SK-N-SH treated with all-trans-retinoic acid at 6 μM for 48 hours (cell line): ENCODE data around the gene RRAD.
"Not testable (repeated sequence)": the region's sequence is repeated elsewhere in the genome, so short reads cannot be mapped to it uniquely, and the experiment has no call there.

Source experiments
- ATAC-seq: fragments of 200-7000 bp; cut with Tn5 transposase; 3 replicates; pipeline ENCODE4 v1.9.1; 2020; ENCODE audit warnings: mild to moderate bottlenecking, moderate library complexity
- ARNTL ChIP-seq: fragments of 450-650 bp; formaldehyde crosslinking; IDR thresholded peaks from 2 replicates; pipeline ENCODE4 v1.5.0; 2020; ENCODE audit warnings: low read depth, mild to moderate bottlenecking, moderate library complexity, borderline replicate concordance
- BACH2 ChIP-seq: fragments of 250-450 bp; sonication (Bioruptor Pico); IDR thresholded peaks from 2 replicates; pipeline ENCODE4 v1.9.0; 2021; ENCODE audit warnings: mild to moderate bottlenecking, borderline replicate concordance
- CREB5 ChIP-seq: fragments of 250-450 bp; sonication (Bioruptor Pico); IDR thresholded peaks from 2 replicates; pipeline ENCODE4 v1.5.1; 2020; ENCODE audit warnings: low read depth, mild to moderate bottlenecking, moderate library complexity
- CSRNP3 ChIP-seq: fragments of 250-450 bp; sonication (Bioruptor Pico); IDR thresholded peaks from 2 replicates; pipeline ENCODE4 v1.5.1; 2021; ENCODE audit warnings: mild to moderate bottlenecking, moderate library complexity
- PATZ1 ChIP-seq: fragments of 250-450 bp; sonication (Bioruptor Pico); IDR thresholded peaks from 2 replicates; pipeline ENCODE4 v1.8.0; 2020; ENCODE audit warnings: mild to moderate bottlenecking, moderate library complexity, borderline replicate concordance
- POU6F1 ChIP-seq: fragments of 250-450 bp; sonication (Bioruptor Pico); IDR thresholded peaks from 2 replicates; pipeline ENCODE4 v1.8.0; 2021; ENCODE audit warnings: low read depth, mild to moderate bottlenecking, moderate library complexity, borderline replicate concordance
- RARB ChIP-seq: fragments of 250-450 bp; sonication (Bioruptor Pico); IDR thresholded peaks from 2 replicates; pipeline ENCODE4 v1.8.0; 2021; ENCODE audit warnings: mild to moderate bottlenecking, moderate library complexity
- SNAI2 ChIP-seq: fragments of 250-450 bp; sonication (Bioruptor Pico); IDR thresholded peaks from 2 replicates; pipeline ENCODE4 v1.5.0; 2020; ENCODE audit warnings: mild to moderate bottlenecking, moderate library complexity
- TCF4 ChIP-seq: fragments of 250-450 bp; sonication (Bioruptor Pico); IDR thresholded peaks from 2 replicates; pipeline ENCODE4 v1.8.0; 2021; ENCODE audit warnings: mild to moderate bottlenecking, moderate library complexity, borderline replicate concordance
- ZC3H10 ChIP-seq: fragments of 250-450 bp; sonication (Bioruptor Pico); IDR thresholded peaks from 2 replicates; pipeline ENCODE4 v1.5.1; 2021; ENCODE audit warnings: mild to moderate bottlenecking, moderate library complexity
- ZFP30 ChIP-seq: fragments of 450-650 bp; formaldehyde crosslinking; IDR thresholded peaks from 2 replicates; pipeline ENCODE4 v1.5.0; 2022; ENCODE audit warnings: mild to moderate bottlenecking, moderate library complexity
- ZNF565 ChIP-seq: fragments of 450-650 bp; formaldehyde crosslinking; conservative IDR thresholded peaks from 2 replicates; pipeline ENCODE4 v1.5.0; 2020; ENCODE audit warnings: low read depth, mild to moderate bottlenecking, moderate library complexity
- ZNF70 ChIP-seq: fragments of 450-650 bp; formaldehyde crosslinking; IDR thresholded peaks from 2 replicates; pipeline ENCODE4 v1.5.0; 2020; ENCODE audit warnings: mild to moderate bottlenecking, moderate library complexity

The RRAD gene

GRCh38 chr16:66925322-66925840, at the start of gene RRAD:
TSS of gene RRAD (minus strand) at chr16:66925535. CDS start at chr16:66925179, 356 bp downstream.
- no peak for ATAC-seq

GRCh38 chr16:66974932-66975246, 49.6 kb upstream of the RRAD start:
- not testable (repeated sequence) for ATAC-seq

More at GRCh38 chr16:66925322-66925840, at the start of gene RRAD:
- no peak for TF ChIP-seq RARB (CRISPR knock-in tag)
- no peak for TF ChIP-seq TCF4 (CRISPR knock-in tag)
- TF ChIP-seq ZNF565 (CRISPR knock-in tag): no peak
- no peak for TF ChIP-seq POU6F1

GRCh38 chr16:66974156-66974931, 49.0 kb upstream of the RRAD start:
- not testable (repeated sequence) for ATAC-seq

GRCh38 chr16:66973716-66974115, 48.4 kb upstream of the RRAD start:
- TF ChIP-seq ARNTL (CRISPR knock-in tag): no peak
- no peak for TF ChIP-seq SNAI2 (CRISPR knock-in tag)
- TF ChIP-seq POU6F1: no peak
- no peak for TF ChIP-seq CREB5 (CRISPR knock-in tag)
- TF ChIP-seq ZFP30 (CRISPR knock-in tag): no peak
- no peak for TF ChIP-seq ZC3H10
- no peak for TF ChIP-seq CSRNP3 (CRISPR knock-in tag)
- no peak for TF ChIP-seq PATZ1 (CRISPR knock-in tag)
- ATAC-seq: no peak

- no peak for TF ChIP-seq BACH2 (CRISPR knock-in tag)
- TF ChIP-seq CREB5 (CRISPR knock-in tag): no peak
- no peak for TF ChIP-seq RARB (CRISPR knock-in tag)
- no peak for TF ChIP-seq ZNF70
- no peak for ATAC-seq
Measured at GRCh38 chr16:66972983-66973382, 47.6 kb upstream of the RRAD start.
